Heart left ventricle (tissue), 16 donors: ENCODE measurements around the gene ABCC4. TPM values are rescaled to one million over a fixed set of nuclear protein-coding genes. Genes with fewer than 3 reads are reported as not detected.

Source experiments
- ATAC-seq, 4 donors: fragments of 200-7000 bp; cut with Tn5 transposase; one replicate each; pipeline ENCODE4 v1.9.1; 2020 to 2022; ENCODE audit warnings: moderate library complexity in 4 of 4, mild to moderate bottlenecking in 3 of 4, moderate number of reproducible peaks in 1 of 4
- DNase-seq, 5 donors: peaks; one replicate each; pipeline ENCODE4 v3.0.0-alpha.2; 2020
- H3K27ac ChIP-seq, 12 donors: fragments of 200-600 bp; sonication (generic) in 4 of 12; one replicate each; pipeline versions ENCODE4 v1.5.0 to v1.8.0; 2016 to 2022; ENCODE audit warnings: mild to moderate bottlenecking in 2 of 12
- H3K27me3 ChIP-seq, 9 donors: fragments of 200-600 bp; sonication (generic) in 2 of 9; one replicate each; pipeline versions ENCODE4 v1.5.1 to v1.8.0; 2016 to 2022; ENCODE audit warnings: mild to moderate bottlenecking in 3 of 9
- H3K36me3 ChIP-seq, 9 donors: fragments of 200-600 bp; sonication (generic) in 2 of 9; one replicate each; pipeline versions ENCODE4 v1.5.0 to v1.8.0; 2018 to 2022; ENCODE audit warnings: mild to moderate bottlenecking in 2 of 9
- H3K4me1 ChIP-seq, 12 donors: fragments of 200-600 bp; sonication (generic) in 4 of 12; one replicate each; pipeline versions ENCODE4 v1.5.0 to v1.8.0; 2016 to 2022; ENCODE audit warnings: mild to moderate bottlenecking in 3 of 12
- H3K4me3 ChIP-seq, 12 donors: fragments of 200-600 bp; sonication (generic) in 4 of 12; one replicate each; pipeline versions ENCODE4 v1.5.0 to v1.8.0; 2017 to 2022; ENCODE audit warnings: mild to moderate bottlenecking in 9 of 12, moderate library complexity in 4 of 12
- H3K9me3 ChIP-seq, 12 donors: fragments of 200-600 bp; sonication (generic) in 4 of 12; one replicate each; pipeline versions ENCODE4 v1.5.0 to v1.8.0; 2016 to 2022; ENCODE audit warnings: mild to moderate bottlenecking in 1 of 12
- CTCF ChIP-seq, 12 donors: fragments of 200-600 bp; sonication (generic) in 4 of 12; IDR thresholded peaks; one replicate each; pipeline versions ENCODE4 v1.5.0 to v1.8.0; 2018 to 2022; ENCODE audit warnings: antibody characterized with exemption in 12 of 12, mild to moderate bottlenecking in 5 of 12
- POLR2A ChIP-seq, 2 donors: fragments of 450-650 bp; IDR thresholded peaks; one replicate each; pipeline ENCODE4 v1.6.1; 2017; ENCODE audit warnings: antibody characterized with exemption in 2 of 2, mild to moderate bottlenecking in 2 of 2, moderate library complexity in 2 of 2
- WGBS, 4 donors: extraction: QIAGEN DNeasy Blood & Tissue Kit in 2 of 4; methylation state at CpG; one replicate each; pipeline versions ENCODE4 v1.1.5 to v1.1.7; 2013 to 2018; 5-methylcytosine and 5-hydroxymethylcytosine counted together
- intact Hi-C, 10 donors: fragments of 100-400 bp; cut with DNase I; formaldehyde crosslinking; loops; one replicate each; pipeline versions ENCODE4 v1.11.1 to v1.14.2; 2022
- polyA plus RNA-seq, 2 donors: library from polyadenylated mRNA; stranded (reverse); fragments of 200-250 nt; gene quantifications; one replicate each; pipeline ENCODE4 v1.2.3, GENCODE V29; 2013
- total RNA-seq, 9 donors: library from RNA; depleted of rRNA in 2 of 9; stranded (reverse); fragments of >200 nt in 2 of 9; fragmentation: NEBNext Ultra II Directional in 3 of 9; extraction: Animal tissue kit (Norgen Biotek cat#: 25700) in 3 of 9; gene quantifications; one replicate each; pipeline versions ENCODE4 v1.1.0 to v1.2.4, GENCODE V29; 2016 to 2023
- donor health status: ischemic (EF 13 %, LVEDD 7.1; RV severe dilation, severe dysfunction).
- donor health status: healthy with polysubstance abuse.
- donor health status: DM: no; HTN: yes; CAD: no.
- donor health status: DM: no; HTN: no; CAD: no.
- donor health status: ischemic (EF 25% LVEDD 6.9; RV normal size, moderate dysfunction).
- donor health status: ischemic (EF 25% LVEDD 5.7; RV mildly dilated, moderate dysfunction).
- donor health status: healthy.
- donor health status: DM: yes; HTN: yes; CAD: no.
- donor health status: ischemic (EF 35%, LVEDD 5.7; RV mildly dilated, moderate dysfunction).
- donor health status: nonischemic (EF 11% LVEDD 7.7; RV severe dilation, severe dysfunction).
- donor health status: DM: yes; HTN: yes; CAD: no.
- donor health status: PGD.
- donor health status: ischemic (EF 29% LVEDD 5.4; RV normal size, mild dysfunction).
- donor health status: nonischemic (EF 23%, LVEDD 6.1; RV moderate dilation, normal function).

ABCC4 gene
- total and polyA plus RNA-seq, 11 donors, result 0.69 to 9.0 (median 5.3) TPM

GRCh38 chr13:95151942-95152587 is 149.2 kb downstream of the ABCC4 start:
- Histone ChIP-seq H3K27ac (no peak overlapping the region), H3K27me3 (no peaks in the 10 kb centered on the region), H3K36me3 (no peaks in the 10 kb centered on the region), H3K4me1 (peaks cover 0 to 12% (median 0%) of the 10 kb centered on the region in 12 donors), H3K4me3 (no peak overlapping the region), H3K9me3 (no peaks in the 10 kb centered on the region)
- intact Hi-C loops, result loop anchor here in 2 of 10 donors (5.0 to 10.0 kb wide), 2 partner anchors 475 to 477 kb away; no protein-coding TSS in a partner anchor
- ATAC-seq (no peak), DNase-seq (no peak)
- WGBS, 4 donors, result 86 to 92% (median 90%) methylated on average over 4 of the region's 4 CpGs
- no peak for TF ChIP-seq CTCF (IDR thresholded peaks at IDR 0.05)
- TF ChIP-seq POLR2A (IDR thresholded peaks at IDR 0.05), result no peak

GRCh38 chr13:95150555-95150954 is 150.7 kb downstream of the ABCC4 start:
- ATAC-seq (no peak), DNase-seq (no peak)
- H3K4me3 ChIP-seq, result no peak overlapping the region
- intact Hi-C loops, result loop anchor here in 2 of 10 donors (5.0 to 10.0 kb wide), 2 partner anchors 473 to 476 kb away; no protein-coding TSS in a partner anchor
- no peaks in the 10 kb centered on the region for H3K27me3 ChIP-seq
- no peak overlapping the region for H3K27ac ChIP-seq
- peaks cover 0 to 2% (median 0%) of the 10 kb centered on the region in 12 donors for H3K9me3 ChIP-seq
- no peaks in the 10 kb centered on the region for H3K36me3 ChIP-seq
- WGBS, 4 donors, result 72 to 80% (median 77%) methylated on average over 2 of the region's 2 CpGs
- TF ChIP-seq CTCF (IDR thresholded peaks at IDR 0.05) (no peak), POLR2A (IDR thresholded peaks at IDR 0.05) (no peak)
- H3K4me1 ChIP-seq, result peaks cover 0 to 12% (median 0%) of the 10 kb centered on the region in 12 donors

GRCh38 chr13:95146486-95146885 is 154.8 kb downstream of the ABCC4 start:
- no peak for ATAC-seq
- Histone ChIP-seq H3K27ac (no peak overlapping the region), H3K9me3 (peaks cover 0 to 4% (median 0%) of the 10 kb centered on the region in 12 donors), H3K27me3 (no peaks in the 10 kb centered on the region), H3K4me3 (no peak overlapping the region), H3K36me3 (no peaks in the 10 kb centered on the region), H3K4me1 (no peaks in the 10 kb centered on the region)
- 83 to 92% (median 90%) methylated on average over 3 of the region's 3 CpGs for WGBS, 4 donors
- intact Hi-C loops, result no loop called here
- TF ChIP-seq CTCF (IDR thresholded peaks at IDR 0.05), result no peak
- TF ChIP-seq POLR2A (IDR thresholded peaks at IDR 0.05), result no peak
- no peak for DNase-seq

GRCh38 chr13:95145587-95145986 is 155.7 kb downstream of the ABCC4 start:
- no peak overlapping the region for H3K4me3 ChIP-seq
- DNase-seq (no peak), ATAC-seq (no peak)
- 64 to 96% (median 86%) methylated on average over 3 of the region's 3 CpGs for WGBS, 4 donors
- TF ChIP-seq POLR2A (IDR thresholded peaks at IDR 0.05), result no peak
- no peaks in the 10 kb centered on the region for H3K4me1 ChIP-seq
- peaks cover 0 to 4% (median 0%) of the 10 kb centered on the region in 12 donors for H3K9me3 ChIP-seq
- no peaks in the 10 kb centered on the region for H3K27me3 ChIP-seq
- intact Hi-C loops, result no loop called here
- no peak overlapping the region for H3K27ac ChIP-seq
- no peaks in the 10 kb centered on the region for H3K36me3 ChIP-seq
